Measurements from ENCODE around the gene ACP7. TPM values are rescaled to one million over a fixed set of nuclear protein-coding genes. Genes with fewer than 3 reads are reported as not detected.
"Not testable (repeated sequence)": the region's sequence is repeated elsewhere in the genome, so short reads cannot be mapped to it uniquely, and the experiment has no call there.

Gene ACP7
- total RNA-seq, 1 donor from 2014 or later: not detected

DNA sequence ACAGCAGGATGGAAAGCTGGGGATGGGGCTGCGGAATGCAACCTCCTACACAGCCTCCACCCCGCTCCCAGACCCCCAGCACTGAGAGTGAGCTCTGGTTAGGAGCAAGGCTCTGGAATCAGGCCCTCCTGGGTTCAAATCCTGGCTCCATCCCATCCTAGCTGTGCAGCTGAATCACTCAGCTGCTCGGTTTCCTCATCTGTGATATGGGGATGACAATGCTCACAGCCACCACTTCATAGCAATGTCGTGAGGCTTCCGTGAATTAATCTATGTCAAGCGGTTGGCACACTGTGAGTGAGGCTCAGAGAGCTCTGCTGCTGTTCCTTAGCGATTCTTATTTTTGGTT, 538 bp downstream of the ACP7 start:
- no peaks in the 10 kb centered on the region for H3K9me3 ChIP-seq (replicated peaks)
- H3K27me3 ChIP-seq (ENCODE audit: low read depth): peaks cover 99% of the 10 kb centered on the region
- TF ChIP-seq, protein P1, sequence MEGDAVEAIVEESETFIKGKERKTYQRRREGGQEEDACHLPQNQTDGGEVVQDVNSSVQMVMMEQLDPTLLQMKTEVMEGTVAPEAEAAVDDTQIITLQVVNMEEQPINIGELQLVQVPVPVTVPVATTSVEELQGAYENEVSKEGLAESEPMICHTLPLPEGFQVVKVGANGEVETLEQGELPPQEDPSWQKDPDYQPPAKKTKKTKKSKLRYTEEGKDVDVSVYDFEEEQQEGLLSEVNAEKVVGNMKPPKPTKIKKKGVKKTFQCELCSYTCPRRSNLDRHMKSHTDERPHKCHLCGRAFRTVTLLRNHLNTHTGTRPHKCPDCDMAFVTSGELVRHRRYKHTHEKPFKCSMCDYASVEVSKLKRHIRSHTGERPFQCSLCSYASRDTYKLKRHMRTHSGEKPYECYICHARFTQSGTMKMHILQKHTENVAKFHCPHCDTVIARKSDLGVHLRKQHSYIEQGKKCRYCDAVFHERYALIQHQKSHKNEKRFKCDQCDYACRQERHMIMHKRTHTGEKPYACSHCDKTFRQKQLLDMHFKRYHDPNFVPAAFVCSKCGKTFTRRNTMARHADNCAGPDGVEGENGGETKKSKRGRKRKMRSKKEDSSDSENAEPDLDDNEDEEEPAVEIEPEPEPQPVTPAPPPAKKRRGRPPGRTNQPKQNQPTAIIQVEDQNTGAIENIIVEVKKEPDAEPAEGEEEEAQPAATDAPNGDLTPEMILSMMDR (IDR thresholded peaks at IDR 0.05; ENCODE audit: borderline replicate concordance): no peak
- H3K36me3 ChIP-seq: no peaks in the 10 kb centered on the region
- intact Hi-C loops (cut with micrococcal nuclease): no loop called here
- no peak overlapping the region for H3K4me3 ChIP-seq
- H3K4me1 ChIP-seq: peaks cover 11% of the 10 kb centered on the region
- H3K27ac ChIP-seq (replicated peaks): no peak overlapping the region
- no peak for DNase-seq

DNA sequence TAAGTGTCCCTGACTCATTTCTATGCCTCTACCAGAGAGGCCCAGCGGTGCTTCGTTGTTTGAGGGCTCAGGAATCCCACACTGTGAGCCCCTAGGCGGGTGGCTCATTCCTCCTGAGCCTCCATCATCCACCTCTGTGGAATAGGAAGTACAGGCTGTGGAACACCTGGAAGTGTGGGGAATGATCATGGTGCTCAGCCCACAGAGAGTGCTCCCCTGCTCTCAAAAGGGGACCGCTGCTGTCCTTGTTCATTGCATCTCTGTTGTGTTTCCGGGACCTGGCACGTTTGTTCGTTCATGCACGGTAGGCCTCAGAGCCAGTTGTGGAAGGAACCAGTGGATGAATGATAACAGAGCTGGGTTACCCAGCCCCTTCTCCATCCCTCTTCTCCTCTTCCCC, 1.2 kb downstream of the ACP7 start:
- Histone ChIP-seq H3K4me3 (no peak overlapping the region), H3K27ac (replicated peaks) (no peak overlapping the region), H3K27me3 (ENCODE audit: low read depth) (peaks cover 99% of the 10 kb centered on the region), H3K36me3 (no peaks in the 10 kb centered on the region), H3K9me3 (replicated peaks) (no peaks in the 10 kb centered on the region), H3K4me1 (peaks cover 11% of the 10 kb centered on the region)
- intact Hi-C loops (cut with micrococcal nuclease): no loop called here
- TF ChIP-seq, protein P1 (IDR thresholded peaks at IDR 0.05; ENCODE audit: borderline replicate concordance): no peak
- DNase-seq: no peak

- no peak overlapping the region for H3K4me3 ChIP-seq
- no peaks in the 10 kb centered on the region for H3K36me3 ChIP-seq
- peaks cover 99% of the 10 kb centered on the region for H3K27me3 ChIP-seq (ENCODE audit: low read depth)
- TF ChIP-seq, protein P1 (IDR thresholded peaks at IDR 0.05; ENCODE audit: borderline replicate concordance): no peak
- intact Hi-C loops (cut with micrococcal nuclease): no loop called here
- no peak overlapping the region for H3K27ac ChIP-seq (replicated peaks)
- no peak for DNase-seq
- no peaks in the 10 kb centered on the region for H3K9me3 ChIP-seq (replicated peaks)
- H3K4me1 ChIP-seq: peaks cover 11% of the 10 kb centered on the region
Observed at GRCh38 chr19:39086386-39086785, 2.2 kb downstream of the ACP7 start.

- no peak overlapping the region for H3K27ac ChIP-seq (replicated peaks)
- peaks cover 11% of the 10 kb centered on the region for H3K4me1 ChIP-seq
- H3K36me3 ChIP-seq: no peaks in the 10 kb centered on the region
- no peak for DNase-seq
- no peaks in the 10 kb centered on the region for H3K9me3 ChIP-seq (replicated peaks)
- peaks cover 99% of the 10 kb centered on the region for H3K27me3 ChIP-seq (ENCODE audit: low read depth)
- TF ChIP-seq, protein P1 (IDR thresholded peaks at IDR 0.05; ENCODE audit: borderline replicate concordance): no peak
- intact Hi-C loops (cut with micrococcal nuclease): no loop called here
- H3K4me3 ChIP-seq: no peak overlapping the region
Observed at GRCh38 chr19:39087907-39088686, 3.9 kb downstream of the ACP7 start.

DNA sequence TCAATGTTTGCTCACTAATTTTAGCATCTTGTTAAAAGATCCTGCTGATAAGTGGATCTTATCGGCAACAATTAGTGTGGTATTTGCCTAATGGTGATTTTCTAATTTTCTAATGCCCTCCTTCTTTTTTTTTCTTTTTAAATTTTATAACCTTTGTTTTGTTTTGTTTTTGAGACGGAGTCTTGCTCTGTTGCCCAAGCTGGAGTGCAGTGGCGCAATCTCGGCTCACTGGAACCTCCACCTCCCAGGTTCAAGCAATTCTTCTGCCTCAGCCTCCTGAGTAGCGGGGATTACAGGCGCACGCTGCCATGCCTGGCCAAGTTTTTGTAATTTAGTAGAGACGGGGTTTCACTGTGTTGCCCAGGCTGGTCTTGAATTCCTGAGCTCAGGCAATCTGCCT, 5.8 kb downstream of the ACP7 start:
- intact Hi-C loops (cut with micrococcal nuclease): not testable (repeated sequence)
- H3K27me3 ChIP-seq (ENCODE audit: low read depth): peaks cover 99% of the 10 kb centered on the region

DNA sequence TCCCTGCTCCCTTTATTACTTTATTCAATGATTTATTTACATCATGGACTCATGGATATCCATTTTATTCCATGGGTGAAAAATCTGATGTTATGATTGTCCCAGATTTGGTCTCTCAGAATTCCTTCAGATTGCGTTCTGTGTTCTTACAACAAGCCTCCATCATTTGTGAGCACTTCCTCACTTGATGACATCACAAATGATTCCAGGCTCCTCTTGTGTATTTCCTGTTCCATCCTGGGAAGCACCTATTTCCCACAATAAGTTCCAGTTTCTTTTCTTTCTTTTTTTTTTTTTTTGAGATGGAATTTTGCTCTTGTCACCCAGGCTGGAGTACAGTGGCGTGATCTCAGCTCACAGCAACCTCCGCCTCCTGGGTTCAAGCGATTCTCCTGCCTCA, 6.7 kb downstream of the ACP7 start:
- H3K36me3 ChIP-seq: no peaks in the 10 kb centered on the region
- intact Hi-C loops (cut with micrococcal nuclease): no loop called here
- TF ChIP-seq, protein P1 (IDR thresholded peaks at IDR 0.05; ENCODE audit: borderline replicate concordance): no peak
- no peaks in the 10 kb centered on the region for H3K9me3 ChIP-seq (replicated peaks)
- no peak for DNase-seq
- no peaks in the 10 kb centered on the region for H3K4me1 ChIP-seq
- peaks cover 99% of the 10 kb centered on the region for H3K27me3 ChIP-seq (ENCODE audit: low read depth)
- H3K27ac ChIP-seq (replicated peaks): no peak overlapping the region
- no peak overlapping the region for H3K4me3 ChIP-seq

More for the DNA sequence above, 5.8 kb downstream of the ACP7 start:
- H3K4me1 ChIP-seq; H3K4me3 ChIP-seq; DNase-seq; H3K27ac ChIP-seq (replicated peaks); H3K9me3 ChIP-seq (replicated peaks); H3K36me3 ChIP-seq: not testable (repeated sequence)

- DNase-seq; H3K4me1 ChIP-seq; H3K36me3 ChIP-seq; H3K9me3 ChIP-seq (replicated peaks); intact Hi-C loops (cut with micrococcal nuclease); H3K4me3 ChIP-seq; H3K27ac ChIP-seq (replicated peaks): not testable (repeated sequence)
- H3K27me3 ChIP-seq (ENCODE audit: low read depth): peaks cover 100% of the 10 kb centered on the region
Observed at GRCh38 chr19:39095799-39096540, 11.8 kb downstream of the ACP7 start.
